ENCODE measurements around the gene ABCA13. TPM values are rescaled to one million over a fixed set of nuclear protein-coding genes. Genes with fewer than 3 reads are reported as not detected.

The ABCA13 gene, protein sequence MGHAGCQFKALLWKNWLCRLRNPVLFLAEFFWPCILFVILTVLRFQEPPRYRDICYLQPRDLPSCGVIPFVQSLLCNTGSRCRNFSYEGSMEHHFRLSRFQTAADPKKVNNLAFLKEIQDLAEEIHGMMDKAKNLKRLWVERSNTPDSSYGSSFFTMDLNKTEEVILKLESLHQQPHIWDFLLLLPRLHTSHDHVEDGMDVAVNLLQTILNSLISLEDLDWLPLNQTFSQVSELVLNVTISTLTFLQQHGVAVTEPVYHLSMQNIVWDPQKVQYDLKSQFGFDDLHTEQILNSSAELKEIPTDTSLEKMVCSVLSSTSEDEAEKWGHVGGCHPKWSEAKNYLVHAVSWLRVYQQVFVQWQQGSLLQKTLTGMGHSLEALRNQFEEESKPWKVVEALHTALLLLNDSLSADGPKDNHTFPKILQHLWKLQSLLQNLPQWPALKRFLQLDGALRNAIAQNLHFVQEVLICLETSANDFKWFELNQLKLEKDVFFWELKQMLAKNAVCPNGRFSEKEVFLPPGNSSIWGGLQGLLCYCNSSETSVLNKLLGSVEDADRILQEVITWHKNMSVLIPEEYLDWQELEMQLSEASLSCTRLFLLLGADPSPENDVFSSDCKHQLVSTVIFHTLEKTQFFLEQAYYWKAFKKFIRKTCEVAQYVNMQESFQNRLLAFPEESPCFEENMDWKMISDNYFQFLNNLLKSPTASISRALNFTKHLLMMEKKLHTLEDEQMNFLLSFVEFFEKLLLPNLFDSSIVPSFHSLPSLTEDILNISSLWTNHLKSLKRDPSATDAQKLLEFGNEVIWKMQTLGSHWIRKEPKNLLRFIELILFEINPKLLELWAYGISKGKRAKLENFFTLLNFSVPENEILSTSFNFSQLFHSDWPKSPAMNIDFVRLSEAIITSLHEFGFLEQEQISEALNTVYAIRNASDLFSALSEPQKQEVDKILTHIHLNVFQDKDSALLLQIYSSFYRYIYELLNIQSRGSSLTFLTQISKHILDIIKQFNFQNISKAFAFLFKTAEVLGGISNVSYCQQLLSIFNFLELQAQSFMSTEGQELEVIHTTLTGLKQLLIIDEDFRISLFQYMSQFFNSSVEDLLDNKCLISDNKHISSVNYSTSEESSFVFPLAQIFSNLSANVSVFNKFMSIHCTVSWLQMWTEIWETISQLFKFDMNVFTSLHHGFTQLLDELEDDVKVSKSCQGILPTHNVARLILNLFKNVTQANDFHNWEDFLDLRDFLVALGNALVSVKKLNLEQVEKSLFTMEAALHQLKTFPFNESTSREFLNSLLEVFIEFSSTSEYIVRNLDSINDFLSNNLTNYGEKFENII (N-terminal part only)
- total RNA-seq (ENCODE audit: unreplicated experiment), result 0.44 TPM
- long read RNA-seq, result 0 reads

DNA sequence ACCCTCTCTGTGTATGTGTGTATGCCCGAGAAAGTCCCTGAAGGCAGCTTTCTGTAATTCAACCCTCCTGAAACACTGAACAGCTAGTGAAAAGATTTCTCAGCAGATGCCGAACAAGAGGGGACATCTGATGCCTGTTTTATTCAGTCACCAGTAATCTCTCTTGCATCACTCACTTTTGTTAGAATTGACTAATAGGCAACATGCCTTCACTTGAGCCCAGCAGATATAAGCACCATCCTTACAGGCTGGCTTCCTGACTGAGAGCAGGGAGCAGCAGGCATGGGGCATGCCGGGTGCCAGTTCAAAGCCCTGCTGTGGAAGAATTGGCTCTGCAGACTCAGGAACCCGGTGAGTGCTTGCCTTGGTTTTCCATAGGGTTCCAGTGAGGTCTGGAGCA is at the start of gene ABCA13:
TSS of gene ABCA13 (plus strand) at position 257 of the 400 bp plus-strand sequence. CDS start at position 283, 26 bp downstream.
- Mint-ChIP-seq H3K27me3 (ENCODE audit: unreplicated experiment) (no peaks in the 10 kb centered on the region), H3K9me3 (ENCODE audit: unreplicated experiment) (no peaks in the 10 kb centered on the region), H3K4me3 (ENCODE audit: unreplicated experiment) (no peak within 1 kb of the TSS), H3K27ac (ENCODE audit: unreplicated experiment) (no peak within 1 kb of the TSS), H3K4me1 (ENCODE audit: unreplicated experiment) (peaks cover 5% of the 10 kb centered on the region), H3K36me3 (ENCODE audit: low read depth, unreplicated experiment) (no peaks in the 10 kb centered on the region)
- TF ChIP-seq, protein P1, sequence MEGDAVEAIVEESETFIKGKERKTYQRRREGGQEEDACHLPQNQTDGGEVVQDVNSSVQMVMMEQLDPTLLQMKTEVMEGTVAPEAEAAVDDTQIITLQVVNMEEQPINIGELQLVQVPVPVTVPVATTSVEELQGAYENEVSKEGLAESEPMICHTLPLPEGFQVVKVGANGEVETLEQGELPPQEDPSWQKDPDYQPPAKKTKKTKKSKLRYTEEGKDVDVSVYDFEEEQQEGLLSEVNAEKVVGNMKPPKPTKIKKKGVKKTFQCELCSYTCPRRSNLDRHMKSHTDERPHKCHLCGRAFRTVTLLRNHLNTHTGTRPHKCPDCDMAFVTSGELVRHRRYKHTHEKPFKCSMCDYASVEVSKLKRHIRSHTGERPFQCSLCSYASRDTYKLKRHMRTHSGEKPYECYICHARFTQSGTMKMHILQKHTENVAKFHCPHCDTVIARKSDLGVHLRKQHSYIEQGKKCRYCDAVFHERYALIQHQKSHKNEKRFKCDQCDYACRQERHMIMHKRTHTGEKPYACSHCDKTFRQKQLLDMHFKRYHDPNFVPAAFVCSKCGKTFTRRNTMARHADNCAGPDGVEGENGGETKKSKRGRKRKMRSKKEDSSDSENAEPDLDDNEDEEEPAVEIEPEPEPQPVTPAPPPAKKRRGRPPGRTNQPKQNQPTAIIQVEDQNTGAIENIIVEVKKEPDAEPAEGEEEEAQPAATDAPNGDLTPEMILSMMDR (IDR thresholded peaks at IDR 0.05; ENCODE audit: unreplicated experiment), result no peak
- DNase-seq (ENCODE audit: low spot score), result no peak

DNA sequence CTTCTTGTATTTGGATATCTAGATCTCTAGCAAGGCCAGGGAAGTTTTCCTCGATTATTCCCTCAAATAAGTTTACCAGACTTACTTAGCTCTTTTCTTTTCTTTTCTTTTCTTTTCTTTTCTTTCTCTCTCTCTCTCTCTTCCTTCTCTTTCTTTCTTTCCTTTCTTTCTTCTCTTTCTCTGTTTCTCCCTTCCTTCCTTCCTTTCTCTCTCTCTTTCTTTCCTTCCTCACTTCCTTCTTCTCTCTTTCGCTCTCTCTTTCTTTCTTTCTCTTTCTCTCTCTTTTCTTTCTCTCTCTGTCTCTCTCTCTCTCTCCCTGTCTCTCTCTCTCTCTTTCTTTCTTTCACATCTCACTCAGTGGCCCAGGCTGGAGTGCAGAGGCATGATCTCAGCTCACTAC is 45.2 kb upstream of the ABCA13 start:
- H3K9me3 Mint-ChIP-seq (ENCODE audit: unreplicated experiment), result no peaks in the 10 kb centered on the region
- no peaks in the 10 kb centered on the region for H3K36me3 Mint-ChIP-seq (ENCODE audit: low read depth, unreplicated experiment)
- TF ChIP-seq, protein P1 (IDR thresholded peaks at IDR 0.05; ENCODE audit: unreplicated experiment), result no peak
- no peak overlapping the region for H3K4me3 Mint-ChIP-seq (ENCODE audit: unreplicated experiment)
- H3K4me1 Mint-ChIP-seq (ENCODE audit: unreplicated experiment), result no peaks in the 10 kb centered on the region
- H3K27ac Mint-ChIP-seq (ENCODE audit: unreplicated experiment), result no peak overlapping the region
- DNase-seq (ENCODE audit: low spot score), result no peak
- peaks cover 1% of the 10 kb centered on the region for H3K27me3 Mint-ChIP-seq (ENCODE audit: unreplicated experiment)

DNA sequence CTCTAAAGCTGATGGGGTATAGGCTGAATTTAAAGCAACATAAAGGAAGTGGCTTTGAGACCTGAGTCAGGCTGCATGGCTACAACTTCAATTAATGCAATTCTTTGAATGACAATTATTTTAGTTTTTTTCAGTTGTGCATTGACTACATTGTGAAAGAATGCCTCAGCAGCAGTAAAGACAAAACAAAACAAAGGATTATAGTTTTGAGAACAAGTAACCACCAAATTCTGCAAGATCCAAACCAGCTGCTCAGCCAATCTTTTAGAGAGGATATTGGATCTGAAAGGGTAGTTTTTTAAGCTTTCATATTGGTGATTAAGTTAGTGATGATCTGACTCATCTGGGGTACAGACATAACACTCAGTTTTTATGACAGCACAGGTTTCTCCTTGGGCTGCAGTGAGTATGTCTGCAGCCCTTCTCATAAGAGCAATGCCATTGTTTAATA is 40.6 kb upstream of the ABCA13 start:
- H3K36me3 Mint-ChIP-seq (ENCODE audit: low read depth, unreplicated experiment), result no peaks in the 10 kb centered on the region

DNA sequence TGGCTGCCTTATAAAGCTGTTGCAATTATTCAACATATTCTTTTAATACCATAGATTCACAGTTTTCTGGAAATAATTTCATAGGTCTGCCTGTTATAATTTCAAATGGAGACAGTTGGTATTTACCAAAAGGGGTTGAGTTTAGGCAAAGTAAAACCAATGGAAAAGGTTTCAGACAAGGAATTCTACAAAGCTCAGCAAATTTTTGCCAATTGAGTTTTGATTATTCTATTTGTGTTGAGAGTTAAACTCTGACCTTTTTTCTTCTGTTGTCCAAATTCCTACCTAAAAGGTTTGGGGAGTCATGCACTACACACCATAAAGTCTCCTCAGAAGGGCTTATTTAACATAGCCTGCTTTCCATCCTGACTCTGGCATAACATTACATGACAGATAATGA is 38.5 kb upstream of the ABCA13 start:
- no peak overlapping the region for H3K4me3 Mint-ChIP-seq (ENCODE audit: unreplicated experiment)
- TF ChIP-seq, protein P1 (IDR thresholded peaks at IDR 0.05; ENCODE audit: unreplicated experiment), result no peak
- H3K27me3 Mint-ChIP-seq (ENCODE audit: unreplicated experiment), result no peaks in the 10 kb centered on the region
- DNase-seq (ENCODE audit: low spot score), result no peak
- H3K9me3 Mint-ChIP-seq (ENCODE audit: unreplicated experiment), result no peaks in the 10 kb centered on the region
- H3K4me1 Mint-ChIP-seq (ENCODE audit: unreplicated experiment), result no peaks in the 10 kb centered on the region
- H3K36me3 Mint-ChIP-seq (ENCODE audit: low read depth, unreplicated experiment), result no peaks in the 10 kb centered on the region
- H3K27ac Mint-ChIP-seq (ENCODE audit: unreplicated experiment), result no peak overlapping the region

More for the DNA sequence above, 40.6 kb upstream of the ABCA13 start:
- TF ChIP-seq, protein P1 (IDR thresholded peaks at IDR 0.05; ENCODE audit: unreplicated experiment), result no peak
- no peaks in the 10 kb centered on the region for H3K9me3 Mint-ChIP-seq (ENCODE audit: unreplicated experiment)
- no peaks in the 10 kb centered on the region for H3K4me1 Mint-ChIP-seq (ENCODE audit: unreplicated experiment)
- no peak overlapping the region for H3K27ac Mint-ChIP-seq (ENCODE audit: unreplicated experiment)
- no peak overlapping the region for H3K4me3 Mint-ChIP-seq (ENCODE audit: unreplicated experiment)
- peaks cover 1% of the 10 kb centered on the region for H3K27me3 Mint-ChIP-seq (ENCODE audit: unreplicated experiment)
- no peak for DNase-seq (ENCODE audit: low spot score)

Measured in endothelial cell (in vitro differentiated cells).